HG02970 (cell line): ENCODE results near the gene ENG.
"Not testable (repeated sequence)": the region's sequence is repeated elsewhere in the genome, so short reads cannot be mapped to it uniquely, and the experiment has no call there.

Experiments used
- ATAC-seq: cut with Tn5 transposase; IDR thresholded peaks from one replicate; pipeline ENCODE4 v1.9.1; 2021; ENCODE audit warnings: mild to moderate bottlenecking, moderate library complexity, moderate number of reproducible peaks; ENCODE audit not compliant: unreplicated experiment, low FRiP score

Gene ENG

GRCh38 chr9:127878652-127879390 lies 24.4 kb upstream of the ENG start:
- no peak for ATAC-seq

- no peak for ATAC-seq
Measured at GRCh38 chr9:127878001-127878651, 23.7 kb upstream of the ENG start.

- no peak for ATAC-seq
Measured at GRCh38 chr9:127877566-127877998, 23.1 kb upstream of the ENG start, which contains the start of gene AK1. Gene AK1 (minus strand): TSS chr9:127877675. CDS start chr9:127874617, 3,058 bp downstream.

- no peak for ATAC-seq
Measured at GRCh38 chr9:127876764-127877562, 22.5 kb upstream of the ENG start.

GRCh38 chr9:127876026-127876763 lies 21.7 kb upstream of the ENG start:
- ATAC-seq = no peak

- no peak for ATAC-seq
Measured at GRCh38 chr9:127875306-127875966, 21.0 kb upstream of the ENG start.

GRCh38 chr9:127874301-127875221 lies 20.1 kb upstream of the ENG start:
- ATAC-seq = no peak

- ATAC-seq = no peak
Measured at GRCh38 chr9:127873886-127874285, 19.4 kb upstream of the ENG start.

- ATAC-seq = no peak
Measured at GRCh38 chr9:127873223-127873691, 18.8 kb upstream of the ENG start.

- ATAC-seq = no peak
Measured at GRCh38 chr9:127872369-127873222, 18.1 kb upstream of the ENG start.

GRCh38 chr9:127871531-127871930 lies 17.1 kb upstream of the ENG start:
- ATAC-seq = no peak

- ATAC-seq = no peak
Measured at GRCh38 chr9:127870887-127871286, 16.4 kb upstream of the ENG start.

GRCh38 chr9:127870153-127870491 lies 15.7 kb upstream of the ENG start:
- ATAC-seq = not testable (repeated sequence)

GRCh38 chr9:127869310-127870152 lies 15.1 kb upstream of the ENG start:
- no peak for ATAC-seq

- ATAC-seq = no peak
Measured at GRCh38 chr9:127868278-127868902, 13.9 kb upstream of the ENG start.

- ATAC-seq = no peak
Measured at GRCh38 chr9:127867356-127868277, 13.2 kb upstream of the ENG start.
